CD4-positive, alpha-beta T cell treated with Interleukin-1 beta for 1 hour (primary cell): Measurements from ENCODE around the gene KIF3A.
A peak's percentile ranks its signal among the peaks of the same experiment; 100 is the strongest.
"Not testable (repeated sequence)": the region's sequence is repeated elsewhere in the genome, so short reads cannot be mapped to it uniquely, and the experiment has no call there.

ENCODE experiments used
- DNase-seq, 2 donors: peaks; one replicate each; pipeline ENCODE4 v3.0.0-alpha.2; 2020 to 2022

The KIF3A gene

GRCh38 chr5:132714456-132715307 lies 22.7 kb downstream of the KIF3A start:
- DNase-seq = peak in 1 of 2 donors; percentile 17

GRCh38 chr5:132708645-132709044 lies 28.7 kb downstream of the KIF3A start:
- DNase-seq = no peak

GRCh38 chr5:132704875-132705274 lies 32.5 kb downstream of the KIF3A start:
- no peak for DNase-seq

- DNase-seq = no peak
Observed at GRCh38 chr5:132695956-132696355, 41.4 kb downstream of the KIF3A start.

GRCh38 chr5:132692632-132692967 lies 44.7 kb downstream of the KIF3A start:
- no peak for DNase-seq

GRCh38 chr5:132691755-132692631 lies 45.4 kb downstream of the KIF3A start:
- not testable (repeated sequence) for DNase-seq

- DNase-seq = no peak
Observed at GRCh38 chr5:132690156-132690555, 47.2 kb downstream of the KIF3A start.

GRCh38 chr5:132689513-132689912 lies 47.8 kb downstream of the KIF3A start:
- no peak for DNase-seq

- DNase-seq = peak in 1 of 2 donors; percentile 44
Observed at GRCh38 chr5:132688536-132689339, 48.6 kb downstream of the KIF3A start.

- DNase-seq = peak in 1 of 2 donors; percentile 38
Observed at GRCh38 chr5:132687995-132688394, 49.4 kb downstream of the KIF3A start.

- no peak for DNase-seq
Observed at GRCh38 chr5:132686193-132686592, 51.2 kb downstream of the KIF3A start.

GRCh38 chr5:132684922-132685720 lies 52.2 kb downstream of the KIF3A start:
- no peak for DNase-seq

GRCh38 chr5:132684491-132684890 lies 52.9 kb downstream of the KIF3A start:
- DNase-seq = no peak

GRCh38 chr5:132681983-132682382 lies 55.4 kb downstream of the KIF3A start:
- no peak for DNase-seq

- DNase-seq = no peak
Observed at GRCh38 chr5:132681476-132681831, 55.9 kb downstream of the KIF3A start.

GRCh38 chr5:132680780-132681475 lies 56.4 kb downstream of the KIF3A start:
- DNase-seq = no peak

GRCh38 chr5:132679717-132680380 lies 57.5 kb downstream of the KIF3A start:
- DNase-seq = no peak

GRCh38 chr5:132679166-132679565 lies 58.2 kb downstream of the KIF3A start:
- no peak for DNase-seq

- no peak for DNase-seq
Observed at GRCh38 chr5:132678735-132679134, 58.6 kb downstream of the KIF3A start.

GRCh38 chr5:132677682-132678400 lies 59.5 kb downstream of the KIF3A start:
- no peak for DNase-seq
